Vagina (tissue), 2 donors: ENCODE data around the gene ANKRD34B. TPM values are rescaled to one million over a fixed set of nuclear protein-coding genes. Genes with fewer than 3 reads are reported as not detected.

Source experiments
- DNase-seq, 2 donors: peaks; one replicate each; pipeline ENCODE4 v3.0.0-alpha.2; 2017; ENCODE audit errors: extremely low spot score in 2 of 2
- H3K27ac ChIP-seq: fragments of 200-600 bp; sonication (generic); one replicate; pipeline ENCODE4 v1.5.1; 2019
- H3K27me3 ChIP-seq: fragments of 200-600 bp; sonication (generic); one replicate; pipeline ENCODE4 v1.5.1; 2019
- H3K36me3 ChIP-seq, 2 donors: fragments of 200-600 bp; sonication (generic); one replicate each; pipeline ENCODE4 v1.5.1; 2017 to 2019
- H3K4me1 ChIP-seq: fragments of 200-600 bp; sonication (generic); one replicate; pipeline ENCODE4 v1.5.1; 2019
- H3K4me3 ChIP-seq, 2 donors: fragments of 200-600 bp; sonication (generic); 1 replicate in 1 of 2; 2 replicates in 1 of 2; pipeline ENCODE4 v1.5.1; 2016 to 2019
- H3K9me3 ChIP-seq: fragments of 200-600 bp; sonication (generic); one replicate; pipeline ENCODE4 v1.5.1; 2019
- CTCF ChIP-seq, 3 experiments: fragments of 450-650 bp in 2 of 3; fragments of 200-600 bp in 1 of 3; sonication (generic) in 1 of 3; IDR thresholded peaks; one replicate each; pipeline ENCODE4 v1.5.1; 2017 to 2019; ENCODE audit warnings: antibody characterized with exemption in 3 of 3, mild to moderate bottlenecking in 2 of 3, moderate library complexity in 2 of 3
- POLR2A ChIP-seq, 2 donors: fragments of 450-650 bp; IDR thresholded peaks; one replicate each; pipeline ENCODE4 v1.6.1; 2017; ENCODE audit warnings: antibody characterized with exemption in 2 of 2, mild to moderate bottlenecking in 2 of 2, moderate library complexity in 2 of 2
- POLR2AphosphoS5 ChIP-seq, 2 donors: sonication (generic); formaldehyde crosslinking; IDR thresholded peaks; one replicate each; pipeline ENCODE4 v1.9.0; 2017; ENCODE audit warnings: antibody characterized with exemption in 2 of 2, mild to moderate bottlenecking in 2 of 2, low read depth in 1 of 2; ENCODE audit not compliant: insufficient read depth in 1 of 2
- intact Hi-C: fragments of 100-400 bp; cut with DNase I; formaldehyde crosslinking; loops from one replicate; pipeline ENCODE4 v1.15.1; 2023
- total RNA-seq: library from RNA; depleted of rRNA; stranded (reverse); fragments of >200 nt; gene quantifications from one replicate; pipeline ENCODE4 v1.2.3, GENCODE V29; 2016

ANKRD34B gene
- total RNA-seq, 1 donor from 2014 or later = not detected

GRCh38 chr5:80608731-80609130 is 38.7 kb upstream of the ANKRD34B start:
- intact Hi-C loops = no loop called here
- Histone ChIP-seq H3K4me1 (no peaks in the 10 kb centered on the region), H3K36me3 (no peaks in the 10 kb centered on the region), H3K4me3 (no peak overlapping the region), H3K27ac (no peak overlapping the region), H3K27me3 (no peaks in the 10 kb centered on the region), H3K9me3 (no peaks in the 10 kb centered on the region)
- TF ChIP-seq POLR2AphosphoS5 (IDR thresholded peaks at IDR 0.05; ENCODE audit: insufficient read depth in 1 of 2, low read depth in 1 of 2) = no peak
- no peak for TF ChIP-seq POLR2A (IDR thresholded peaks at IDR 0.05)
- DNase-seq = no peak

DNA sequence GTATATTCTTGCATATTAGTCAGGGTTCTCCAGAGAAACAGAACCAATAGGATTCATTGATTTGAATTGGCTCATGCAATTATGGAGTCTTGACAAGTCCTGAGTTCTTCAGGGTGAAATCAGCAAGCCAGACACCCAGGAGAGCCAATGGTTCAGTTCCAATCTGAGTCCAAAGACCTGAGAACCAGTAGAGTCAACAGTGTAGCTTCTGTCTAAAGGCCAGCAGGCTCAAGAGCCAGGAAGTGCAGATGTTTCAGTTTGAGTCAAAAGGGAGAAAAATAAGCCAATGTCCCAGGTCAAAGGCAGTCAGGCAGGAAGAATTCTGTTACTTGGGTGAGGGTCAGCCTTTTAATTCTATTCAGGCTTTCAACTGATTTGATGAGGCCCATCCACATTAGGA is 37.8 kb upstream of the ANKRD34B start:
- intact Hi-C loops = no loop called here
- Histone ChIP-seq H3K36me3 (no peaks in the 10 kb centered on the region), H3K27me3 (no peaks in the 10 kb centered on the region), H3K4me1 (no peaks in the 10 kb centered on the region), H3K4me3 (no peak overlapping the region), H3K27ac (no peak overlapping the region), H3K9me3 (no peaks in the 10 kb centered on the region)
- no peak for DNase-seq
- no peak for TF ChIP-seq POLR2A (IDR thresholded peaks at IDR 0.05)
- no peak for TF ChIP-seq CTCF (IDR thresholded peaks at IDR 0.05)
- TF ChIP-seq POLR2AphosphoS5 (IDR thresholded peaks at IDR 0.05; ENCODE audit: insufficient read depth in 1 of 2, low read depth in 1 of 2) = no peak

GRCh38 chr5:80607343-80607742 is 37.3 kb upstream of the ANKRD34B start:
- Histone ChIP-seq H3K9me3 (no peaks in the 10 kb centered on the region), H3K36me3 (no peaks in the 10 kb centered on the region), H3K4me1 (no peaks in the 10 kb centered on the region), H3K27me3 (no peaks in the 10 kb centered on the region), H3K4me3 (no peak overlapping the region), H3K27ac (no peak overlapping the region)
- intact Hi-C loops = no loop called here
- TF ChIP-seq POLR2AphosphoS5 (IDR thresholded peaks at IDR 0.05; ENCODE audit: insufficient read depth in 1 of 2, low read depth in 1 of 2) (no peak), CTCF (IDR thresholded peaks at IDR 0.05) (no peak), POLR2A (IDR thresholded peaks at IDR 0.05) (no peak)
- DNase-seq = no peak

GRCh38 chr5:80600943-80601693 is 31.0 kb upstream of the ANKRD34B start:
- Histone ChIP-seq H3K4me3 (no peak overlapping the region), H3K27ac (no peak overlapping the region), H3K4me1 (no peaks in the 10 kb centered on the region), H3K27me3 (no peaks in the 10 kb centered on the region), H3K36me3 (no peaks in the 10 kb centered on the region), H3K9me3 (no peaks in the 10 kb centered on the region)
- no peak for DNase-seq
- intact Hi-C loops = no loop called here
- TF ChIP-seq POLR2AphosphoS5 (IDR thresholded peaks at IDR 0.05; ENCODE audit: insufficient read depth in 1 of 2, low read depth in 1 of 2) (no peak), POLR2A (IDR thresholded peaks at IDR 0.05) (no peak), CTCF (IDR thresholded peaks at IDR 0.05) (no peak)

- Histone ChIP-seq H3K36me3 (no peaks in the 10 kb centered on the region), H3K27ac (no peak overlapping the region), H3K9me3 (no peaks in the 10 kb centered on the region), H3K4me3 (no peak overlapping the region), H3K4me1 (no peaks in the 10 kb centered on the region), H3K27me3 (no peaks in the 10 kb centered on the region)
- TF ChIP-seq CTCF (IDR thresholded peaks at IDR 0.05) = no peak
- TF ChIP-seq POLR2AphosphoS5 (IDR thresholded peaks at IDR 0.05; ENCODE audit: insufficient read depth in 1 of 2, low read depth in 1 of 2) = no peak
- no peak for TF ChIP-seq POLR2A (IDR thresholded peaks at IDR 0.05)
- intact Hi-C loops = no loop called here
- no peak for DNase-seq
Measured at GRCh38 chr5:80597500-80597899, 27.4 kb upstream of the ANKRD34B start.
